Measurements from ENCODE around the gene CDH26. TPM values are rescaled to one million over a fixed set of nuclear protein-coding genes. Genes with fewer than 3 reads are reported as not detected.
"Not testable (repeated sequence)": the region's sequence is repeated elsewhere in the genome, so short reads cannot be mapped to it uniquely, and the experiment has no call there.

Gene CDH26
- polyA plus RNA-seq, 4 donors, result 0.72 to 1.6 (median 1.1) TPM

DNA sequence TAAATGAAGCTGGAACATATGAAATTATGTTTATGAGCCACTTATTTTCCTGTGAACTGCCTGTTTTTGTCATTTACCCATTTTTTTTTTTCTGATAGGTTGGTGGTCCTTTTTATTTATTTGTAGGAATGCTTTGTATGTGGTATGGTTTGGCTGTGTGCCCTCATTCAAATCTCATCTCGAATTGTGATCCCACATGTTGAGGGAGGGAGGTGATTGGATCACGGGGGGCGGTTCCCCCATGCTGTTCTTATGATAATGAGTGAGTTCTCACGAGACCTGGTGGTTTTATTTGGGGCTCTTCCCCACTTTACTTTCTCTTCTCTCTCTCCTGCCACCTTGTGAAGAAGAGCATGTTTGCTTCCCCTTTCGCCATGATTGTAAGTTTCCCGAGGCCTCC, 77.3 kb downstream of the CDH26 start:
- no peak for DNase-seq
- 72 to 83% (median 73%) methylated on average over 6 of the region's 6 CpGs for WGBS, 3 donors

GRCh38 chr20:60036346-60036745, 78.1 kb downstream of the CDH26 start:
- Histone ChIP-seq H3K36me3 (ENCODE audit: control insufficient read depth in 3 of 3, insufficient read depth in 2 of 3, low read depth in 1 of 3, low read length in 3 of 3) (no peaks in the 10 kb centered on the region), H3K4me3 (ENCODE audit: low read depth in 1 of 3, low read length in 3 of 3) (no peak overlapping the region), H3K4me1 (ENCODE audit: control insufficient read depth in 3 of 3, insufficient read depth in 2 of 3, low read depth in 1 of 3, low read length in 2 of 3) (no peaks in the 10 kb centered on the region), H3K27me3 (ENCODE audit: control insufficient read depth in 3 of 3, insufficient read depth in 3 of 3, low read length in 3 of 3) (no peaks in the 10 kb centered on the region), H3K9me3 (ENCODE audit: control insufficient read depth in 2 of 2, insufficient read depth in 1 of 2, low read depth in 1 of 2, low read length in 1 of 2) (no peaks in the 10 kb centered on the region), H3K27ac (ENCODE audit: low read depth in 1 of 3, low read length in 2 of 3) (no peak overlapping the region)
- DNase-seq (no peak), FAIRE-seq (no peak)
- 91 to 96% (median 94%) methylated on average over 4 of the region's 4 CpGs for WGBS, 3 donors

More for the DNA sequence above, 77.3 kb downstream of the CDH26 start:
- Histone ChIP-seq H3K4me3 (ENCODE audit: low read depth in 1 of 3, low read length in 3 of 3) (no peak overlapping the region), H3K4me1 (ENCODE audit: control insufficient read depth in 3 of 3, insufficient read depth in 2 of 3, low read depth in 1 of 3, low read length in 2 of 3) (no peaks in the 10 kb centered on the region), H3K9me3 (ENCODE audit: control insufficient read depth in 2 of 2, insufficient read depth in 1 of 2, low read depth in 1 of 2, low read length in 1 of 2) (no peaks in the 10 kb centered on the region), H3K36me3 (ENCODE audit: control insufficient read depth in 3 of 3, insufficient read depth in 2 of 3, low read depth in 1 of 3, low read length in 3 of 3) (no peaks in the 10 kb centered on the region), H3K27me3 (ENCODE audit: control insufficient read depth in 3 of 3, insufficient read depth in 3 of 3, low read length in 3 of 3) (no peaks in the 10 kb centered on the region), H3K27ac (ENCODE audit: low read depth in 1 of 3, low read length in 2 of 3) (no peak overlapping the region)
- FAIRE-seq, result no peak

DNA sequence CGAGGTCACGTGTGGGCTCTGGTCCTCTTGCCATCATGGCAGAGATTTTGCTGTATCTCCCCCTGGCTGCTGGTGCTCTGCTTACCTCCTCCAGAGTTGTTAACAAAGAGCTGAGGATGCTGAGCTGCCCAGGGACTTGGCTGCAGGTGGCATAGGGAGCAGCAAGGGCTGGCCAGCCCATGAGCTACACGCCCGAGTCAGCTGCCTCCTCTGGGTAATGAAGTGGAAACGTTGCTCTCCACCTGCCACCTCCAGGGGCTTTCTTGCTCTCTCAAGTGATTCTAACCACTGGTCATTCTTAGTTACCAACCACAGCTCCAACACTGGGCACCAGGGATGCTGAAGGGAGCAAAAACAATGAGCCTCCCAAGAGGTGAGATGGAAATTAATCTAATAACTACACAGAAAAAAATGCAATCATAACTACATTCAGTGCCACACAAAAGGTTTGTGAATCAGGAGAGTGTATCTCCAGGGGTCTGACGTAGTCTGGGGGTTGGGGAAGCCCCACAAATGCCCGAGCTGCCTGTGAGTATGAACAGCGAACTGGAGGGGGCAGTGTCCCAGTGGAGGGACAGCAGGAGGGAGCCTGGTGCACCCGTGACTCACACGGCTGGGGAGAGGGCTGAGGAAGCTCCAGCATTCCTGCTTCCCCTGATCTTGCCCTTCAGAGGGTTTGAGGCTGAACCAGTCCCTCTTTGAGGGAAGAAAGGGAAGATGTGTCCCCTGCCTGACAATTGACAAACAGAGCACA, 78.7 kb downstream of the CDH26 start:
- Histone ChIP-seq H3K27ac (ENCODE audit: low read depth in 1 of 3, low read length in 2 of 3) (no peak overlapping the region), H3K27me3 (ENCODE audit: control insufficient read depth in 3 of 3, insufficient read depth in 3 of 3, low read length in 3 of 3) (no peaks in the 10 kb centered on the region), H3K36me3 (ENCODE audit: control insufficient read depth in 3 of 3, insufficient read depth in 2 of 3, low read depth in 1 of 3, low read length in 3 of 3) (no peaks in the 10 kb centered on the region), H3K4me1 (ENCODE audit: control insufficient read depth in 3 of 3, insufficient read depth in 2 of 3, low read depth in 1 of 3, low read length in 2 of 3) (no peaks in the 10 kb centered on the region), H3K4me3 (ENCODE audit: low read depth in 1 of 3, low read length in 3 of 3) (no peak overlapping the region), H3K9me3 (ENCODE audit: control insufficient read depth in 2 of 2, insufficient read depth in 1 of 2, low read depth in 1 of 2, low read length in 1 of 2) (no peaks in the 10 kb centered on the region)
- 56 to 69% (median 64%) methylated on average over 10 of the region's 10 CpGs for WGBS, 3 donors
- DNase-seq (no peak), FAIRE-seq (no peak)

GRCh38 chr20:60038400-60039008, 80.3 kb downstream of the CDH26 start:
- no peak for DNase-seq
- Histone ChIP-seq H3K4me3 (ENCODE audit: low read depth in 1 of 3, low read length in 3 of 3) (no peak overlapping the region), H3K27me3 (ENCODE audit: control insufficient read depth in 3 of 3, insufficient read depth in 3 of 3, low read length in 3 of 3) (peaks cover 0 to 5% (median 0%) of the 10 kb centered on the region in 3 donors), H3K27ac (ENCODE audit: low read depth in 1 of 3, low read length in 2 of 3) (no peak overlapping the region), H3K9me3 (ENCODE audit: control insufficient read depth in 2 of 2, insufficient read depth in 1 of 2, low read depth in 1 of 2, low read length in 1 of 2) (no peaks in the 10 kb centered on the region), H3K36me3 (ENCODE audit: control insufficient read depth in 3 of 3, insufficient read depth in 2 of 3, low read depth in 1 of 3, low read length in 3 of 3) (no peaks in the 10 kb centered on the region), H3K4me1 (ENCODE audit: control insufficient read depth in 3 of 3, insufficient read depth in 2 of 3, low read depth in 1 of 3, low read length in 2 of 3) (no peaks in the 10 kb centered on the region)
- no peak for FAIRE-seq
- 49 to 70% (median 65%) methylated on average over 4 of the region's 4 CpGs for WGBS, 3 donors

DNA sequence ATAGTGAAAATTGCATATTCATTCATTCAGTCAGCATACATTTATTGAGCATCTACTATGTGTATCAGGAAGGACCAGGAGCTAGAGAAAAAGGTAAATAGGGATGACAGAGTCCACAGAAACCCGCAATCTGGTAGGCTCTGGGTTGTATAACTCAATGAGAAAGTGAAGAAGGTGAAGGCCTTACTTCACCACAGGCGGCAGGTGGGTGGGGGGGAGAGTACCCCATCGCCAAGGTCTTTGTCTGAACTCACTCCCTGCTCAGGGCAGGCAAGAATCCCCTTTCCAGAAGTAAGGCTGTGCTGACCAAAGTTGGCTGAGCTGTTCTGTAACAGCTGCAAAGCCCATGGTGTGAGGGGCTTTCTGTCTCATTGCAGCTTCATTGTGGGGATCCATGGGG, 81.3 kb downstream of the CDH26 start:
- FAIRE-seq, result no peak
- no peaks in the 10 kb centered on the region for H3K9me3 ChIP-seq (ENCODE audit: control insufficient read depth in 2 of 2, insufficient read depth in 1 of 2, low read depth in 1 of 2, low read length in 1 of 2)
- no peaks in the 10 kb centered on the region for H3K36me3 ChIP-seq (ENCODE audit: control insufficient read depth in 3 of 3, insufficient read depth in 2 of 3, low read depth in 1 of 3, low read length in 3 of 3)
- H3K4me3 ChIP-seq (ENCODE audit: low read depth in 1 of 3, low read length in 3 of 3), result no peak overlapping the region
- WGBS, 3 donors, result 79 to 90% (median 86%) methylated on average over 3 of the region's 3 CpGs
- H3K27me3 ChIP-seq (ENCODE audit: control insufficient read depth in 3 of 3, insufficient read depth in 3 of 3, low read length in 3 of 3), result peaks cover 0 to 5% (median 0%) of the 10 kb centered on the region in 3 donors
- H3K27ac ChIP-seq (ENCODE audit: low read depth in 1 of 3, low read length in 2 of 3), result no peak overlapping the region
- DNase-seq, result no peak
- H3K4me1 ChIP-seq (ENCODE audit: control insufficient read depth in 3 of 3, insufficient read depth in 2 of 3, low read depth in 1 of 3, low read length in 2 of 3), result no peaks in the 10 kb centered on the region

DNA sequence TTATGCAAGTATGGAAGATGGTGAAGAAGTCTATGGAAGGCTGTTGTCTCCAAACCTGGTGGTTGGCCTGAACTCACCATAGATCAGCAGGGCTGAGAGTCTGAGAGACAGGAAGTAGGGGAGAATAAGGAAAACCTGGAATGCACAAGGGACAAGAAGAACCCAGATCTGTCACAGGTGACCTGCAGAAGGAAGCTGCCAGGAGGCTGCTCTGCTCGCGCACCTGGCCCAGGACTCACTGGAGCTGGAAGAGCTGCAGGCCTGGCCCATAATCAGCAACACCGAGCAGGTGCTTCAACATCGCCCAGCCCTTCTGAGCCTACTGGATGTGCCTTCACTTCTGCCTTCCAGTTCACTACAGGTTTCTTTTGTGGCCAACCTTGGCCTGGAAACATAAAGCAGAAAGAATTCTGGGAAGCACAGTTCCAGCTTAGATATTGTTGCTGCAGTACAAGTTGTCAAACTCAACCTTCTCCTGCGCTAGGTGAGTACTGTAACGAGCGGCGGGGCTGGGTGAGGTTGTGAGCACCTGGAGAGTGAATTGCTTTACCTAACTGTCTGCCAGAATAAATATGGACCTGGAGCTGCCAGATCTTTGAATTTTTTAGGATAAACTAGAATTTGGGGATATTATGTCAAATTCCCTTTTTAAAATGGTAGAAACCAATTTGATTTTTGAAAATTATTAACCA, 82.4 kb downstream of the CDH26 start:
- H3K9me3 ChIP-seq (ENCODE audit: control insufficient read depth in 2 of 2, insufficient read depth in 1 of 2, low read depth in 1 of 2, low read length in 1 of 2), result no peaks in the 10 kb centered on the region
- peaks cover 0 to 5% (median 0%) of the 10 kb centered on the region in 3 donors for H3K27me3 ChIP-seq (ENCODE audit: control insufficient read depth in 3 of 3, insufficient read depth in 3 of 3, low read length in 3 of 3)
- no peaks in the 10 kb centered on the region for H3K36me3 ChIP-seq (ENCODE audit: control insufficient read depth in 3 of 3, insufficient read depth in 2 of 3, low read depth in 1 of 3, low read length in 3 of 3)
- DNase-seq (no peak), FAIRE-seq (no peak)
- no peak overlapping the region for H3K27ac ChIP-seq (ENCODE audit: low read depth in 1 of 3, low read length in 2 of 3)
- H3K4me3 ChIP-seq (ENCODE audit: low read depth in 1 of 3, low read length in 3 of 3), result no peak overlapping the region
- 83 to 93% (median 89%) methylated on average over 8 of the region's 8 CpGs for whole genome bisulfite sequencing, 3 donors
- no peaks in the 10 kb centered on the region for H3K4me1 ChIP-seq (ENCODE audit: control insufficient read depth in 3 of 3, insufficient read depth in 2 of 3, low read depth in 1 of 3, low read length in 2 of 3)

GRCh38 chr20:60041436-60042165, 83.4 kb downstream of the CDH26 start:
- not testable (repeated sequence) for H3K27ac ChIP-seq (ENCODE audit: low read depth in 1 of 3, low read length in 2 of 3); H3K4me3 ChIP-seq (ENCODE audit: low read depth in 1 of 3, low read length in 3 of 3); DNase-seq; FAIRE-seq; H3K9me3 ChIP-seq (ENCODE audit: control insufficient read depth in 2 of 2, insufficient read depth in 1 of 2, low read depth in 1 of 2, low read length in 1 of 2); H3K4me1 ChIP-seq (ENCODE audit: control insufficient read depth in 3 of 3, insufficient read depth in 2 of 3, low read depth in 1 of 3, low read length in 2 of 3); H3K36me3 ChIP-seq (ENCODE audit: control insufficient read depth in 3 of 3, insufficient read depth in 2 of 3, low read depth in 1 of 3, low read length in 3 of 3); H3K27me3 ChIP-seq (ENCODE audit: control insufficient read depth in 3 of 3, insufficient read depth in 3 of 3, low read length in 3 of 3)
- WGBS, 3 donors, result 34 to 38% (median 35%) methylated on average over 8 of the region's 8 CpGs

DNA sequence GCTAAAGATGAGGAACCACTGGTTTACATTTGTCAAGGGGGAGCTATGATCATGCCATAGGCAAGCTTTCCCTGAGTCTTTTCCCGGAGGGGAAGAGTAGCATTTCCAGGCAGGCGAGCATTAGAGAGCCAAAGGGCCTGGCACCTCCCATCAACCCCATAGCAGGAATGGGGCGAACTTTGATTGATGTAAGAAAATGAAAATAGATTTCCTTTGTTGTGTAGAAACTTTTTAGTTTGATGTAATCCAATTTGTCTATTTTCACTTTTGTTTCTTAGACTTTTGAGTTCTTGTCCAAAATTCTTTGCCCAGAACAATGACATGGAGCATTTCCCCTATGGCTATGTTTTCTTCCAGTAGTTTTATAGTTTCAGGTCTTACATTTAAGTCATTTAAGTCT, 85.2 kb downstream of the CDH26 start:
- Histone ChIP-seq H3K27me3 (ENCODE audit: control insufficient read depth in 3 of 3, insufficient read depth in 3 of 3, low read length in 3 of 3) (peaks cover 0 to 5% (median 0%) of the 10 kb centered on the region in 3 donors), H3K4me1 (ENCODE audit: control insufficient read depth in 3 of 3, insufficient read depth in 2 of 3, low read depth in 1 of 3, low read length in 2 of 3) (no peaks in the 10 kb centered on the region), H3K4me3 (ENCODE audit: low read depth in 1 of 3, low read length in 3 of 3) (no peak overlapping the region), H3K36me3 (ENCODE audit: control insufficient read depth in 3 of 3, insufficient read depth in 2 of 3, low read depth in 1 of 3, low read length in 3 of 3) (no peaks in the 10 kb centered on the region), H3K27ac (ENCODE audit: low read depth in 1 of 3, low read length in 2 of 3) (no peak overlapping the region), H3K9me3 (ENCODE audit: control insufficient read depth in 2 of 2, insufficient read depth in 1 of 2, low read depth in 1 of 2, low read length in 1 of 2) (no peaks in the 10 kb centered on the region)
- WGBS, 3 donors, result 84 to 90% (median 88%) methylated on average over 3 of the region's 3 CpGs
- no peak for FAIRE-seq
- DNase-seq, result no peak
